Measurements from ENCODE around the gene SELENOF.

- TF ChIP-seq CTCF (IDR thresholded peaks at IDR 0.05; ENCODE audit: low read length), result no peak
- no peak for TF ChIP-seq EZH2 (IDR thresholded peaks at IDR 0.05; ENCODE audit: borderline replicate concordance, low read length)
Observed at GRCh38 chr1:86915737-86916235, 1.9 kb upstream of the SELENOF start.

Measured in OCI-LY1 (cell line).